Activated T-helper 2 cell treated with anti-CD3 and anti-CD28 coated beads, Interferon-gamma antibody, Interleukin-2, Interleukin-4, amounts not matched to agents 10 μg/mL and 5 μg/mL and 100 μg/mL, durations not matched to agents 14 hours and 24 hours and 36 hours (primary cell): ENCODE measurements around the gene HNRNPR. TPM values are rescaled to one million over a fixed set of nuclear protein-coding genes. Genes with fewer than 3 reads are reported as not detected.
"Not testable (repeated sequence)": the region's sequence is repeated elsewhere in the genome, so short reads cannot be mapped to it uniquely, and the experiment has no call there.

Source experiments
- DNase-seq: peaks from one replicate; pipeline ENCODE4 v3.0.0; 2021; ENCODE audit warnings: low spot score
- H3K27ac Mint-ChIP-seq: one replicate; pipeline ENCODE4 v1.8.0; 2021; ENCODE audit warnings: mixed read lengths
- H3K27me3 Mint-ChIP-seq: one replicate; pipeline ENCODE4 v1.8.0; 2021; ENCODE audit warnings: low read depth, mixed read lengths
- H3K36me3 Mint-ChIP-seq: one replicate; pipeline ENCODE4 v1.8.0; 2021; ENCODE audit warnings: low read depth, mixed read lengths
- H3K4me1 Mint-ChIP-seq: one replicate; pipeline ENCODE4 v1.8.0; 2021; ENCODE audit warnings: low read depth, mixed read lengths
- H3K4me3 Mint-ChIP-seq: one replicate; pipeline ENCODE4 v1.8.0; 2021; ENCODE audit warnings: low read depth, mild to moderate bottlenecking, moderate library complexity, mixed read lengths
- H3K9me3 Mint-ChIP-seq: one replicate; pipeline ENCODE4 v1.8.0; 2021; ENCODE audit warnings: mixed read lengths
- intact Hi-C: fragments of 100-400 bp; cut with micrococcal nuclease; formaldehyde crosslinking; loops from one replicate; pipeline ENCODE4 v1.15.1; 2023
- total RNA-seq: library from RNA; stranded (reverse); gene quantifications from 2 replicates; pipeline ENCODE4 v1.2.3, GENCODE V29; 2022

Gene HNRNPR
- total RNA-seq, 1 donor from 2014 or later, result 237 TPM

GRCh38 chr1:23288201-23288600 is 55.9 kb downstream of the HNRNPR start:
- Mint-ChIP-seq H3K27me3 (no peaks in the 10 kb centered on the region), H3K9me3 (no peaks in the 10 kb centered on the region), H3K36me3 (peaks cover 50% of the 10 kb centered on the region), H3K4me1 (no peaks in the 10 kb centered on the region), H3K4me3 (no peak overlapping the region), H3K27ac (no peak overlapping the region)
- DNase-seq, result no peak
- intact Hi-C loops, result no loop called here

GRCh38 chr1:23286401-23286800 is 57.7 kb downstream of the HNRNPR start:
- Mint-ChIP-seq H3K27me3 (no peaks in the 10 kb centered on the region), H3K9me3 (no peaks in the 10 kb centered on the region), H3K36me3 (peaks cover 57% of the 10 kb centered on the region), H3K4me1 (no peaks in the 10 kb centered on the region), H3K4me3 (no peak overlapping the region), H3K27ac (no peak overlapping the region)
- intact Hi-C loops, result no loop called here
- DNase-seq, result no peak

GRCh38 chr1:23283667-23284602 is 60.1 kb downstream of the HNRNPR start:
- Mint-ChIP-seq H3K36me3 (peaks cover 59% of the 10 kb centered on the region), H3K9me3 (no peaks in the 10 kb centered on the region), H3K4me3 (no peak overlapping the region), H3K27me3 (no peaks in the 10 kb centered on the region), H3K27ac (no peak overlapping the region), H3K4me1 (no peaks in the 10 kb centered on the region)
- intact Hi-C loops, result no loop called here
- no peak for DNase-seq

GRCh38 chr1:23282957-23283356 is 61.1 kb downstream of the HNRNPR start:
- Mint-ChIP-seq H3K4me3 (no peak overlapping the region), H3K9me3 (no peaks in the 10 kb centered on the region), H3K27me3 (no peaks in the 10 kb centered on the region), H3K36me3 (peaks cover 52% of the 10 kb centered on the region), H3K27ac (no peak overlapping the region), H3K4me1 (no peaks in the 10 kb centered on the region)
- intact Hi-C loops, result no loop called here
- no peak for DNase-seq

- Mint-ChIP-seq H3K27ac (no peak overlapping the region), H3K36me3 (peaks cover 25% of the 10 kb centered on the region), H3K9me3 (no peaks in the 10 kb centered on the region), H3K27me3 (peaks cover 17% of the 10 kb centered on the region), H3K4me1 (no peaks in the 10 kb centered on the region), H3K4me3 (no peak overlapping the region)
- intact Hi-C loops, result no loop called here
- no peak for DNase-seq
These were observed 65.4 kb downstream of the HNRNPR start for GRCh38 chr1:23278717-23279116.

GRCh38 chr1:23276531-23276930 is 67.6 kb downstream of the HNRNPR start:
- no peak overlapping the region for H3K4me3 Mint-ChIP-seq
- no peaks in the 10 kb centered on the region for H3K9me3 Mint-ChIP-seq
- H3K27me3 Mint-ChIP-seq, result peaks cover 25% of the 10 kb centered on the region
- intact Hi-C loops, result no loop called here
- H3K36me3 Mint-ChIP-seq, result peaks cover 12% of the 10 kb centered on the region
- H3K4me1 Mint-ChIP-seq, result no peaks in the 10 kb centered on the region
- H3K27ac Mint-ChIP-seq, result no peak overlapping the region
- no peak for DNase-seq

GRCh38 chr1:23274134-23274505 is 70.0 kb downstream of the HNRNPR start:
- no peak overlapping the region for H3K4me3 Mint-ChIP-seq
- H3K36me3 Mint-ChIP-seq, result no peaks in the 10 kb centered on the region
- no peaks in the 10 kb centered on the region for H3K9me3 Mint-ChIP-seq
- no peak overlapping the region for H3K27ac Mint-ChIP-seq
- intact Hi-C loops, result no loop called here
- H3K27me3 Mint-ChIP-seq, result peaks cover 25% of the 10 kb centered on the region
- no peaks in the 10 kb centered on the region for H3K4me1 Mint-ChIP-seq
- no peak for DNase-seq

GRCh38 chr1:23273450-23274133 is 70.5 kb downstream of the HNRNPR start:
- no peak overlapping the region for H3K27ac Mint-ChIP-seq
- no peaks in the 10 kb centered on the region for H3K9me3 Mint-ChIP-seq
- no peak overlapping the region for H3K4me3 Mint-ChIP-seq
- no peaks in the 10 kb centered on the region for H3K4me1 Mint-ChIP-seq
- no peaks in the 10 kb centered on the region for H3K36me3 Mint-ChIP-seq
- peaks cover 25% of the 10 kb centered on the region for H3K27me3 Mint-ChIP-seq
- intact Hi-C loops, result no loop called here
- no peak for DNase-seq

- peaks cover 5% of the 10 kb centered on the region for H3K27me3 Mint-ChIP-seq
- no peak for DNase-seq
- no peaks in the 10 kb centered on the region for H3K36me3 Mint-ChIP-seq
- H3K9me3 Mint-ChIP-seq, result no peaks in the 10 kb centered on the region
- intact Hi-C loops, result no loop called here
- H3K4me1 Mint-ChIP-seq, result no peaks in the 10 kb centered on the region
- no peak overlapping the region for H3K4me3 Mint-ChIP-seq
- H3K27ac Mint-ChIP-seq, result no peak overlapping the region
These were observed 80.7 kb downstream of the HNRNPR start for GRCh38 chr1:23263380-23263887.

GRCh38 chr1:23258082-23258481 is 86.0 kb downstream of the HNRNPR start:
- H3K9me3 Mint-ChIP-seq, intact Hi-C loops, H3K4me3 Mint-ChIP-seq, H3K36me3 Mint-ChIP-seq, H3K27ac Mint-ChIP-seq, DNase-seq, H3K27me3 Mint-ChIP-seq, H3K4me1 Mint-ChIP-seq: not testable (repeated sequence)

- H3K27me3 Mint-ChIP-seq, H3K27ac Mint-ChIP-seq, DNase-seq, intact Hi-C loops, H3K9me3 Mint-ChIP-seq, H3K4me1 Mint-ChIP-seq, H3K36me3 Mint-ChIP-seq, H3K4me3 Mint-ChIP-seq: not testable (repeated sequence)
These were observed 86.7 kb downstream of the HNRNPR start for GRCh38 chr1:23257371-23257770.
